CD4-positive, alpha-beta T cell (primary cell): ENCODE measurements around the gene CHRM4. TPM values are rescaled to one million over a fixed set of nuclear protein-coding genes. Genes with fewer than 3 reads are reported as not detected.

ENCODE experiments used
- ATAC-seq: fragments of 200-7000 bp; cut with Tn5 transposase; one replicate; pipeline ENCODE4 v1.10.0; 2022; ENCODE audit warnings: mild to moderate bottlenecking; ENCODE audit not compliant: poor library complexity
- CTCF ChIA-PET: fragments of 350-600 bp; sonication (Branson Sonifier 250); formaldehyde crosslinking; loops from one replicate; lab custom pipeline; 2021; ENCODE audit warnings: antibody characterized with exemption, inconsistent platforms; lab: Charles Lee
- POLR2A ChIA-PET: fragments of 350-600 bp; sonication (Branson Sonifier 250); formaldehyde crosslinking; loops from one replicate; lab custom pipeline; 2021; ENCODE audit warnings: antibody characterized with exemption, inconsistent platforms; lab: Charles Lee
- DNase-seq, 14 experiments: peaks; one replicate each; pipeline ENCODE4 v3.0.0-alpha.2; 2013 to 2020; ENCODE audit warnings: mixed read lengths in 2 of 14
- H3K27ac ChIP-seq, 2 donors: one replicate each; pipeline versions ENCODE4 v1.5.1 to v1.7.0; 2013; ENCODE audit warnings: low read length in 2 of 2, low read depth in 1 of 2, mild to moderate bottlenecking in 1 of 2
- H3K27me3 ChIP-seq, 2 experiments: 1 replicate in 1 of 2; 2 replicates in 1 of 2; pipeline versions ENCODE4 v1.6.1 to v1.7.0; 2013; ENCODE audit warnings: low read length in 2 of 2, control low read depth in 1 of 2, mild to moderate bottlenecking in 1 of 2, moderate library complexity in 1 of 2; ENCODE audit not compliant: insufficient read depth in 2 of 2, control insufficient read depth in 1 of 2
- H3K36me3 ChIP-seq: one replicate; pipeline ENCODE4 v1.6.1; 2013; ENCODE audit warnings: low read length, control low read depth; ENCODE audit not compliant: insufficient read depth
- H3K4me1 ChIP-seq: one replicate; pipeline ENCODE4 v1.6.1; 2013; ENCODE audit warnings: low read length, control low read depth; ENCODE audit not compliant: insufficient read depth
- H3K4me3 ChIP-seq: one replicate; pipeline ENCODE4 v1.5.1; 2013; ENCODE audit warnings: mild to moderate bottlenecking, low read length, moderate library complexity
- H3K9me3 ChIP-seq, 2 experiments: 1 replicate in 1 of 2; 2 replicates in 1 of 2; pipeline versions ENCODE4 v1.6.1 to v1.7.0; 2013; ENCODE audit warnings: low read length in 2 of 2, mild to moderate bottlenecking in 2 of 2, control low read depth in 1 of 2, moderate library complexity in 1 of 2; ENCODE audit not compliant: control insufficient read depth in 1 of 2, insufficient read depth in 1 of 2
- H3K27ac Mint-ChIP-seq: one replicate; pipeline ENCODE4 v1.8.0; 2020; ENCODE audit warnings: mixed read lengths
- H3K27me3 Mint-ChIP-seq: one replicate; pipeline ENCODE4 v1.8.0; 2021; ENCODE audit warnings: mixed read lengths
- H3K36me3 Mint-ChIP-seq: one replicate; pipeline ENCODE4 v1.8.0; 2021; ENCODE audit warnings: low read depth, mixed read lengths
- H3K4me1 Mint-ChIP-seq: one replicate; pipeline ENCODE4 v1.8.0; 2021; ENCODE audit warnings: low read depth, mixed read lengths
- H3K4me3 Mint-ChIP-seq: one replicate; pipeline ENCODE4 v1.8.0; 2020; ENCODE audit warnings: mild to moderate bottlenecking, mixed read lengths
- H3K9me3 Mint-ChIP-seq: one replicate; pipeline ENCODE4 v1.8.0; 2020; ENCODE audit warnings: mixed read lengths
- CTCF ChIP-seq: fragments of 200-600 bp; IDR thresholded peaks from one replicate; pipeline ENCODE4 v1.8.0; 2022; ENCODE audit warnings: antibody characterized with exemption, mild to moderate bottlenecking
- intact Hi-C, 2 experiments: fragments of 100-400 bp; cut with DNase I in 1 of 2; cut with micrococcal nuclease in 1 of 2; formaldehyde crosslinking; loops; one replicate each; pipeline versions ENCODE4 v1.15.1 to v1.9.0; 2023 to 2025; cut with DNase I, micrococcal nuclease
- total RNA-seq, 174 experiments: library from RNA in 2 of 174; stranded (reverse) in 2 of 174; gene quantifications; one replicate each; pipeline ENCODE4 v1.2.3 and lab custom pipeline; 2021 to 2026

CHRM4 gene
- total RNA-seq, 2 experiments from 2014 or later = 3.2 to 3.7 TPM

GRCh38 chr11:46381819-46382645, 9.5 kb downstream of the CHRM4 start:
- Mint-ChIP-seq H3K9me3 (no peaks in the 10 kb centered on the region), H3K36me3 (peaks cover 15% of the 10 kb centered on the region), H3K4me1 (peaks cover 4% of the 10 kb centered on the region), H3K4me3 (peak overlapping the region; percentile 84), H3K27ac (no peak overlapping the region), H3K27me3 (peaks cover 31% of the 10 kb centered on the region)
- ATAC-seq = peak; percentile 33
- Histone ChIP-seq H3K9me3 (peaks cover 0 to 27% of the 10 kb centered on the region in 2 experiments), H3K27ac (no peak overlapping the region), H3K36me3 (peaks cover 16% of the 10 kb centered on the region), H3K4me3 (peak overlapping the region; percentile 56), H3K27me3 (peaks cover 31 to 36% of the 10 kb centered on the region in 2 experiments), H3K4me1 (peaks cover 34% of the 10 kb centered on the region)
- DNase-seq = peak in 1 of 14 experiments; percentile 38
- ChIA-PET POLR2A (interaction anchor here (0.7 kb wide), 1 partner anchor 139 kb away, joined by 3 read pairs; no protein-coding TSS in a partner anchor), CTCF (no interaction called here)
- TF ChIP-seq CTCF = no peak
- intact Hi-C loops = loop anchor here in 1 of 2 experiments (1.0 kb wide), 1 partner anchor 32 kb away; no protein-coding TSS in a partner anchor

GRCh38 chr11:46381048-46381818, 10.3 kb downstream of the CHRM4 start, which contains the start of gene MDK:
MDK (plus strand) TSS chr11:46381669; CDS start chr11:46382058, 389 bp downstream.
- Mint-ChIP-seq H3K4me3 (peak within 1 kb of the TSS; percentile 84), H3K27ac (peak within 1 kb of the TSS; percentile 57), H3K36me3 (peaks cover 23% of the 10 kb centered on the region), H3K27me3 (peaks cover 23% of the 10 kb centered on the region), H3K9me3 (no peaks in the 10 kb centered on the region), H3K4me1 (peaks cover 4% of the 10 kb centered on the region)
- POLR2A ChIA-PET = interaction anchor here (0.7 to 1.0 kb wide), 4 partner anchors 10 to 138 kb away, joined by 3 to 6 read pairs (median 3); no protein-coding TSS in a partner anchor
- peaks cover 0 to 27% of the 10 kb centered on the region in 2 experiments for H3K9me3 ChIP-seq
- no peak for TF ChIP-seq CTCF
- CTCF ChIA-PET = no interaction called here
- peaks cover 23% of the 10 kb centered on the region for H3K36me3 ChIP-seq
- peaks cover 23 to 29% of the 10 kb centered on the region in 2 experiments for H3K27me3 ChIP-seq
- H3K27ac ChIP-seq = peak within 1 kb of the TSS in 1 of 2 donors; percentile 61
- ATAC-seq = peak; percentile 13
- H3K4me3 ChIP-seq = peak within 1 kb of the TSS; percentile 73
- intact Hi-C loops = loop anchor here in 1 of 2 experiments (1.0 kb wide), 1 partner anchor 31 kb away; no protein-coding TSS in a partner anchor
- H3K4me1 ChIP-seq = peaks cover 34% of the 10 kb centered on the region
- DNase-seq = no peak
